GM12873 (cell line): ENCODE data around the gene CLTB.

Experiments
- CTCF ChIP-seq: IDR thresholded peaks from 2 replicates; pipeline ENCODE4 v1.5.1; 2012; ENCODE audit warnings: low read depth, mild to moderate bottlenecking, moderate library complexity, low read length, control low read depth; ENCODE audit not compliant: insufficient read depth; ENCODE audit errors: missing control alignments

CLTB gene

GRCh38 chr5:176415952-176416924, at the start of gene CLTB:
Gene CLTB (minus strand): TSS chr5:176416539. CDS start chr5:176416363, 176 bp downstream.
- TF ChIP-seq CTCF = peak; percentile 71

- no peak for TF ChIP-seq CTCF
Measured at GRCh38 chr5:176463113-176463764, 46.9 kb upstream of the CLTB start.

- no peak for TF ChIP-seq CTCF
Measured at GRCh38 chr5:176461349-176461748, 45.0 kb upstream of the CLTB start.

- no peak for TF ChIP-seq CTCF
Measured at GRCh38 chr5:176458904-176459561, 42.7 kb upstream of the CLTB start.

- TF ChIP-seq CTCF = no peak
Measured at GRCh38 chr5:176454724-176455394, 38.5 kb upstream of the CLTB start.

GRCh38 chr5:176450077-176450476, 33.7 kb upstream of the CLTB start:
- no peak for TF ChIP-seq CTCF
